ENCODE measurements around the gene SNX15.
A peak's percentile ranks its signal among the peaks of the same experiment; 100 is the strongest.
"Not testable (repeated sequence)": the region's sequence is repeated elsewhere in the genome, so short reads cannot be mapped to it uniquely, and the experiment has no call there.

The SNX15 gene

DNA sequence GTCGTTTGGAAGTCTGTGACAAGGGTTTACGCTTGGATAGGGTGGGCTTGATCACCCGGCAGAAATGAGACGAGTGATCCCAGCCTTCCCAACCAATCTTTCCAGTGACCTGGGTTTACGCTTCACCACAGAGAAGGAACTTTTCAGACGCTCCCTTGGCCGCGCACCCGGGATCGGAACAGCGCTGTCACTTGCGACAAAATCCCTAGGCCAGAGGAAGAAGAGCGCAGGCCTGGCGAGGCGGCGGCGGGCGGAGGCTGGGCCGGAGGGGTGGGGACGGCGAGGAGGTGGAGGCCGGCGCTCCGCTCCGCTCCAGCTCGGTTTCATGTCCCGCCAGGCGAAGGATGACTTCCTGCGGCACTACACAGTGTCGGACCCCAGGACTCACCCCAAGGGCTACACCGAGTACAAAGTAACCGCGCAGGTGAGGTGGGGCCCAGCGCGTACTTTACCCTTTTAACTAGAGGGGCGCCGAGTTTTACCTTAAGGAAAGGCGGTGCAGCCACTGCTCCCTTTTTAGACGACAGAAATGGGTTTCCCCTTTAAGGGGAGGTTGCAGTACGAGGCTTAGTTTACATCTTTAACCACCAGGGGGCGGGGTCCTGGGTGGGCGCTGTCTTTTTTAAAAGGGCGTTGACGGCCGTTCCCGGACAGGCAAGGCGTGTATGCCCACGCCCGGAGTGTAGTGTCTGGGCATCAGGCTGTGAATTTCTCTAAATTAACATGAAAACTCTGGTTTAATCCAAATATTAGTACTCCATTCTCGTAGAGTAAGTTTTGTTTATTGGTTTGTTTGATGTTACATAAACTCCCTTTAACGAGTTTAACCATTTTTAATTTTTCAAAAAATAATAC lies at the start of gene SNX15:
SNX15 (plus strand) TSS at position 227 of the 855 bp plus-strand sequence; CDS start at position 326, 99 bp downstream.
- peaks cover 0 to 17% (median 7%) of the 10 kb centered on the region in 11 experiments; a peak in 16 of 22 replicates for H3K36me3 ChIP-seq
- peak within 1 kb of the TSS; percentile 65 to 95 (median 80) for H3K4me2 ChIP-seq
- peaks cover 16 to 35% (median 29%) of the 10 kb centered on the region in 10 experiments for H3K4me1 ChIP-seq
- H3K9ac ChIP-seq: peak within 1 kb of the TSS; percentile 74 to 85 (median 79)
- H3K4me3 ChIP-seq: peak within 1 kb of the TSS; percentile 56 to 76 (median 63)
- no peaks in the 10 kb centered on the region for H3K27me3 ChIP-seq
- peak within 1 kb of the TSS; percentile 62 to 88 (median 76); a peak in 20 of 22 replicates for H3K27ac ChIP-seq
- TF ChIP-seq Cebpa-rat (IDR thresholded peaks at IDR 0.05): no peak
- no peaks in the 10 kb centered on the region for H3K9me3 ChIP-seq (replicated peaks in 1 of 11)
- no peaks in the 10 kb centered on the region; a peak in 1 of 22 replicates for H4K20me1 ChIP-seq

DNA sequence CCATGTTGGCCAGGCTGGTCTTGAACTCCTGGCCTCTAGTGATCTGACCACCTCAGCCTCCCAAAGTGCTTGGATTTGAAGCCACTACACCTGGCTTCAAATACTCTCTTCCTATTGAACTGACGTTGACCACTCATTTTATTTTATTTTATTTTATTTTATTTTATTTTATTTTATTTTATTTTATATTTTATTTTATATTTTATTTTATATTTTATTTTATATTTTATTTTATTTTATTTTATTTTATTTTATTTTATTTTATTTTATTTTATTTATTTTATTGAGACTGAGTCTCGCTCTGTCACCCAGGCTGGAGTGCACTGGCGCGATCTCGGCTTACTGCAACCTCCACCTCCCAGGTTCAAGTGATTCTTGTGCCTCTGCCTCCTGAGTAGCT lies 43.9 kb upstream of the SNX15 start:
- not testable (repeated sequence) for H3K9ac ChIP-seq; H3K27me3 ChIP-seq; H4K20me1 ChIP-seq; H3K4me3 ChIP-seq; H3K4me2 ChIP-seq; H3K27ac ChIP-seq; H3K36me3 ChIP-seq; H3K9me3 ChIP-seq (replicated peaks in 1 of 11)
- peaks cover 0 to 25% (median 11%) of the 10 kb centered on the region in 10 experiments; a peak in 14 of 20 replicates for H3K4me1 ChIP-seq

GRCh38 chr11:64987998-64988854 lies 39.0 kb upstream of the SNX15 start:
- peaks cover 20 to 63% (median 41%) of the 10 kb centered on the region in 10 experiments for H3K4me1 ChIP-seq
- TF ChIP-seq Cebpa-rat (IDR thresholded peaks at IDR 0.05): no peak
- peak overlapping the region in 7 of 11 experiments; percentile 83 to 97 (median 94); a peak in 9 of 22 replicates for H3K4me2 ChIP-seq

GRCh38 chr11:64989416-64989815 lies 37.8 kb upstream of the SNX15 start:
- H3K27ac ChIP-seq: peak overlapping the region in 6 of 11 experiments; percentile 12 to 34 (median 26); a peak in 8 of 22 replicates
- no peak overlapping the region for H3K9ac ChIP-seq
- no peaks in the 10 kb centered on the region for H4K20me1 ChIP-seq
- peak overlapping the region in 3 of 10 experiments; percentile 37 to 55 (median 45); a peak in 3 of 20 replicates for H3K4me3 ChIP-seq
- H3K9me3 ChIP-seq (replicated peaks in 1 of 11): no peaks in the 10 kb centered on the region
- H3K4me2 ChIP-seq: peak overlapping the region; percentile 83 to 97 (median 89)
- H3K36me3 ChIP-seq: peaks cover 0 to 11% (median 0%) of the 10 kb centered on the region in 11 experiments; a peak in 1 of 22 replicates
- no peaks in the 10 kb centered on the region for H3K27me3 ChIP-seq
- peaks cover 20 to 54% (median 41%) of the 10 kb centered on the region in 10 experiments for H3K4me1 ChIP-seq
- no peak for TF ChIP-seq Cebpa-rat (IDR thresholded peaks at IDR 0.05)

More at GRCh38 chr11:64987998-64988854, 39.0 kb upstream of the SNX15 start:
- Histone ChIP-seq H3K36me3 (peaks cover 0 to 11% (median 0%) of the 10 kb centered on the region in 11 experiments; a peak in 1 of 22 replicates), H3K9me3 (replicated peaks in 1 of 11) (no peaks in the 10 kb centered on the region), H3K27me3 (no peaks in the 10 kb centered on the region), H3K4me3 (no peak overlapping the region), H3K9ac (no peak overlapping the region), H3K27ac (no peak overlapping the region), H4K20me1 (no peaks in the 10 kb centered on the region)

- peak overlapping the region in 7 of 11 experiments; percentile 1 to 42 (median 27); a peak in 8 of 22 replicates for H3K27ac ChIP-seq
- peak overlapping the region in 5 of 10 experiments; percentile 6 to 55 (median 37); a peak in 7 of 20 replicates for H3K4me3 ChIP-seq
- H3K4me2 ChIP-seq: peak overlapping the region; percentile 83 to 97 (median 89)
- peaks cover 19 to 49% (median 37%) of the 10 kb centered on the region in 10 experiments for H3K4me1 ChIP-seq
- peaks cover 0 to 11% (median 0%) of the 10 kb centered on the region in 11 experiments; a peak in 1 of 22 replicates for H3K36me3 ChIP-seq
- no peaks in the 10 kb centered on the region for H3K9me3 ChIP-seq (replicated peaks in 1 of 11)
- peak overlapping the region in 7 of 11 experiments; percentile 10 to 43 (median 36); a peak in 7 of 22 replicates for H3K9ac ChIP-seq
- H3K27me3 ChIP-seq: no peaks in the 10 kb centered on the region
- no peaks in the 10 kb centered on the region for H4K20me1 ChIP-seq
- no peak for TF ChIP-seq Cebpa-rat (IDR thresholded peaks at IDR 0.05)
Observed at GRCh38 chr11:64990222-64990923, 36.9 kb upstream of the SNX15 start.

DNA sequence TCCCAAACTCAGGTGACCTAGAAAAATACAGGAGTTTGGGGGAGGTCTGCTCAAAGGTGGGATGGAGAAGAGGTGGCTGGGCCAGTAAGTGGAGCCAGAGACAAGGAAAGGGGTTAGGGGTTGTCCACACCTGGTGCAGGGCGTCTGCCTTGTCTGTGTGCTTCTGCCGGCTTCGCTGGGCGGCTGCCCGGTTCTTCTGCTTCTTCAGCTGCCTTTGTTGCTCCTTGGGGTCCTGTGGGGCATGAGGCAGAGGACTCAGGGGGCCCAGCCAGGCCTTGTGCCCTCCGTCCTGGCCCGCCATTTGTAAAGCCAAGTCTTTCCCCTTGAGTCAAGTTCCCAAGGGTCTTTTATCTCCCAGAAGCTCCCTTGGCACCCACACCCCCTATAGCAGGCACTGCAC lies 32.9 kb upstream of the SNX15 start:
- Histone ChIP-seq H3K27ac (no peak overlapping the region), H4K20me1 (no peaks in the 10 kb centered on the region), H3K4me2 (no peak overlapping the region), H3K4me3 (no peak overlapping the region), H3K36me3 (peaks cover 0 to 11% (median 0%) of the 10 kb centered on the region in 11 experiments; a peak in 1 of 22 replicates), H3K9ac (no peak overlapping the region), H3K9me3 (replicated peaks in 1 of 11) (no peaks in the 10 kb centered on the region), H3K27me3 (no peaks in the 10 kb centered on the region), H3K4me1 (peaks cover 52 to 69% (median 59%) of the 10 kb centered on the region in 10 experiments)
- TF ChIP-seq Cebpa-rat (IDR thresholded peaks at IDR 0.05): no peak

- Histone ChIP-seq H3K4me2 (peak overlapping the region; percentile 76 to 94 (median 87)), H4K20me1 (no peaks in the 10 kb centered on the region), H3K9ac (peak overlapping the region; percentile 13 to 74 (median 48); a peak in 19 of 22 replicates), H3K4me1 (peaks cover 36 to 51% (median 39%) of the 10 kb centered on the region in 10 experiments), H3K36me3 (peaks cover 0 to 11% (median 0%) of the 10 kb centered on the region in 11 experiments; a peak in 1 of 22 replicates), H3K27ac (peak overlapping the region; percentile 29 to 71 (median 51); a peak in 19 of 22 replicates), H3K27me3 (no peaks in the 10 kb centered on the region), H3K9me3 (replicated peaks in 1 of 11) (no peaks in the 10 kb centered on the region), H3K4me3 (peak overlapping the region in 7 of 10 experiments; percentile 6 to 59 (median 51); a peak in 12 of 20 replicates)
- no peak for TF ChIP-seq Cebpa-rat (IDR thresholded peaks at IDR 0.05)
Observed at GRCh38 chr11:64996327-64996709, 30.9 kb upstream of the SNX15 start.

Data from BLaER1 treated with 17β-estradiol and CSF1 and Interleukin-3, amounts not matched to agents 10 nM and 100 nM (cell line).